22Rv1 (cell line): ENCODE data around the gene DNAH5.
A peak's percentile ranks its signal among the peaks of the same experiment; 100 is the strongest.

Experiments used
- H3K27ac ChIP-seq: fragments of 450-650 bp; 2 replicates; pipeline ENCODE4 v1.5.1; 2017
- CTCF ChIP-seq: fragments of 450-650 bp; IDR thresholded peaks from 2 replicates; pipeline ENCODE4 v1.5.1; 2017; ENCODE audit warnings: mild to moderate bottlenecking
- ZFX ChIP-seq: fragments of 450-650 bp; IDR thresholded peaks from 2 replicates; pipeline ENCODE4 v1.6.1; 2017; ENCODE audit warnings: antibody characterized with exemption, borderline replicate concordance

DNAH5 gene

GRCh38 chr5:13660072-13660471 is 284.4 kb downstream of the DNAH5 start:
- TF ChIP-seq CTCF (0 out of 2 replicates have a peak, but pooled peaks have one; percentile 6), ZFX (no peak)
- H3K27ac ChIP-seq = no peak overlapping the region

- no peak overlapping the region for H3K27ac ChIP-seq
- TF ChIP-seq CTCF = no peak
- TF ChIP-seq ZFX = no peak
Observed at GRCh38 chr5:13659391-13659790, 285.1 kb downstream of the DNAH5 start.

GRCh38 chr5:13658761-13659160 is 285.7 kb downstream of the DNAH5 start:
- TF ChIP-seq CTCF (no peak), ZFX (no peak)
- H3K27ac ChIP-seq = no peak overlapping the region

GRCh38 chr5:13658152-13658551 is 286.3 kb downstream of the DNAH5 start:
- no peak for TF ChIP-seq ZFX
- TF ChIP-seq CTCF = no peak

GRCh38 chr5:13653709-13654108 is 290.8 kb downstream of the DNAH5 start:
- TF ChIP-seq ZFX = no peak
- TF ChIP-seq CTCF = no peak
- no peak overlapping the region for H3K27ac ChIP-seq

More at GRCh38 chr5:13658152-13658551, 286.3 kb downstream of the DNAH5 start:
- H3K27ac ChIP-seq = no peak overlapping the region

- no peak overlapping the region for H3K27ac ChIP-seq
- TF ChIP-seq CTCF (no peak), ZFX (no peak)
Observed at GRCh38 chr5:13649656-13650055, 294.8 kb downstream of the DNAH5 start.

GRCh38 chr5:13648822-13649221 is 295.7 kb downstream of the DNAH5 start:
- no peak overlapping the region for H3K27ac ChIP-seq
- TF ChIP-seq ZFX = no peak
- TF ChIP-seq CTCF = no peak
